Ishikawa (cell line): ENCODE data around the gene HOXA6.

Source experiments
- CEBPB ChIP-seq: IDR thresholded peaks from 2 replicates; pipeline ENCODE4 v1.6.1; 2012
- CREB1 ChIP-seq: IDR thresholded peaks from 2 replicates; pipeline ENCODE4 v1.6.1; 2012; ENCODE audit warnings: low read depth
- EGR1 ChIP-seq: IDR thresholded peaks from 2 replicates; pipeline ENCODE4 v1.6.1; 2012
- EP300 ChIP-seq: IDR thresholded peaks from 2 replicates; pipeline ENCODE4 v1.6.1; 2012; ENCODE audit warnings: borderline replicate concordance
- FOXM1 ChIP-seq: IDR thresholded peaks from 2 replicates; pipeline ENCODE4 v1.6.1; 2012; ENCODE audit warnings: low read depth, borderline replicate concordance
- MAX ChIP-seq: IDR thresholded peaks from 2 replicates; pipeline ENCODE4 v1.6.1; 2012
- NFIC ChIP-seq: IDR thresholded peaks from 2 replicates; pipeline ENCODE4 v1.6.1; 2012
- RAD21 ChIP-seq: IDR thresholded peaks from 2 replicates; pipeline ENCODE4 v1.6.1; 2012; ENCODE audit warnings: low read depth
- REST ChIP-seq: IDR thresholded peaks from 2 replicates; pipeline ENCODE4 v1.6.1; 2012; ENCODE audit warnings: low read depth, mild to moderate bottlenecking
- TAF1 ChIP-seq: IDR thresholded peaks from 2 replicates; pipeline ENCODE4 v1.6.1; 2012; ENCODE audit warnings: low read depth, mild to moderate bottlenecking
- TCF12 ChIP-seq: IDR thresholded peaks from 2 replicates; pipeline ENCODE4 v1.6.1; 2012; ENCODE audit warnings: low read depth
- TEAD4 ChIP-seq: IDR thresholded peaks from 2 replicates; pipeline ENCODE4 v1.6.1; 2012
- USF1 ChIP-seq: IDR thresholded peaks from 2 replicates; pipeline ENCODE4 v1.6.1; 2012
- YY1 ChIP-seq: IDR thresholded peaks from 2 replicates; pipeline ENCODE4 v1.6.1; 2012; ENCODE audit warnings: low read depth
- ZBTB7A ChIP-seq: IDR thresholded peaks from 2 replicates; pipeline ENCODE4 v1.6.1; 2012; ENCODE audit warnings: low read depth

The HOXA6 gene

GRCh38 chr7:27189295-27189996 is 41.9 kb upstream of the HOXA6 start:
- TF ChIP-seq TEAD4 (no peak), TCF12 (no peak), YY1 (no peak)

- TF ChIP-seq YY1 (no peak), TEAD4 (no peak), CEBPB (no peak), EGR1 (no peak), MAX (no peak), ZBTB7A (no peak), CREB1 (no peak), FOXM1 (no peak), EP300 (no peak), TAF1 (no peak), NFIC (no peak), TCF12 (no peak), USF1 (no peak), RAD21 (no peak)
Measured at GRCh38 chr7:27188386-27189294, 41.1 kb upstream of the HOXA6 start.

- no peak for TF ChIP-seq MAX
- TF ChIP-seq ZBTB7A = no peak
- no peak for TF ChIP-seq CREB1
- no peak for TF ChIP-seq CEBPB
- no peak for TF ChIP-seq FOXM1
Measured at GRCh38 chr7:27187475-27188385, 40.2 kb upstream of the HOXA6 start.

- TF ChIP-seq TAF1 (no peak), REST (no peak), MAX (no peak), TEAD4 (no peak), EGR1 (no peak), ZBTB7A (no peak), CREB1 (no peak), EP300 (no peak)
Measured at GRCh38 chr7:27186668-27187474, 39.3 kb upstream of the HOXA6 start.

- TF ChIP-seq TEAD4 = no peak
- no peak for TF ChIP-seq CEBPB
- TF ChIP-seq TCF12 = no peak
Measured at GRCh38 chr7:27185854-27186667, 38.5 kb upstream of the HOXA6 start.

GRCh38 chr7:27185013-27185853 is 37.7 kb upstream of the HOXA6 start, which contains the start of gene HOXA11:
Gene HOXA11 (minus strand): TSS chr7:27185232. CDS start chr7:27185144, 88 bp downstream.
- TF ChIP-seq USF1 = peak; percentile 59
- no peak for TF ChIP-seq EP300
